Measurements from ENCODE around the gene TMEM109.
A peak's percentile ranks its signal among the peaks of the same experiment; 100 is the strongest.

The TMEM109 gene

GRCh38 chr11:60913793-60914632, at the start of gene TMEM109:
Gene TMEM109, plus strand, starts transcription at chr11:60914158. Its CDS starts 5,536 bp downstream, at chr11:60919694.
- DNase-seq (ENCODE audit: low read depth) = peak; percentile 81

- no peak for DNase-seq (ENCODE audit: low read depth)
Measured at GRCh38 chr11:60864856-60865513, 49.0 kb upstream of the TMEM109 start.

GRCh38 chr11:60866911-60867870, 46.8 kb upstream of the TMEM109 start, which contains the start of gene ZP1:
Gene ZP1, plus strand, starts transcription at chr11:60867542. Its CDS starts 20 bp downstream, at chr11:60867562.
- no peak for DNase-seq (ENCODE audit: low read depth)

GRCh38 chr11:60867871-60868681, 45.9 kb upstream of the TMEM109 start:
- DNase-seq (ENCODE audit: low read depth) = no peak

- DNase-seq (ENCODE audit: low read depth) = no peak
Measured at GRCh38 chr11:60868682-60869450, 45.1 kb upstream of the TMEM109 start.

GRCh38 chr11:60869451-60869825, 44.5 kb upstream of the TMEM109 start:
- DNase-seq (ENCODE audit: low read depth) = no peak

GRCh38 chr11:60870276-60870675, 43.7 kb upstream of the TMEM109 start:
- no peak for DNase-seq (ENCODE audit: low read depth)

GRCh38 chr11:60870733-60871377, 43.1 kb upstream of the TMEM109 start:
- DNase-seq (ENCODE audit: low read depth) = no peak

GRCh38 chr11:60871378-60872061, 42.4 kb upstream of the TMEM109 start:
- no peak for DNase-seq (ENCODE audit: low read depth)

- DNase-seq (ENCODE audit: low read depth) = no peak
Measured at GRCh38 chr11:60872124-60872960, 41.6 kb upstream of the TMEM109 start.

- no peak for DNase-seq (ENCODE audit: low read depth)
Measured at GRCh38 chr11:60872961-60873524, 40.9 kb upstream of the TMEM109 start.

- no peak for DNase-seq (ENCODE audit: low read depth)
Measured at GRCh38 chr11:60873533-60873932, 40.4 kb upstream of the TMEM109 start.

GRCh38 chr11:60874421-60875365, 39.3 kb upstream of the TMEM109 start:
- no peak for DNase-seq (ENCODE audit: low read depth)

GRCh38 chr11:60875366-60876167, 38.4 kb upstream of the TMEM109 start:
- no peak for DNase-seq (ENCODE audit: low read depth)

GRCh38 chr11:60876168-60876485, 37.8 kb upstream of the TMEM109 start:
- DNase-seq (ENCODE audit: low read depth) = no peak
